COR-L47 (cell line): ENCODE measurements around the gene MAPKAP1.

Experiments
- DNase-seq: peaks from one replicate; lab custom pipeline; 2025; lab: John Stamatoyannopoulos, UW

The MAPKAP1 gene

GRCh38 chr9:125536167-125536772 is 170.7 kb downstream of the MAPKAP1 start:
- DNase-seq: no peak

- DNase-seq: no peak
These were observed 171.9 kb downstream of the MAPKAP1 start for GRCh38 chr9:125534971-125535701.

- no peak for DNase-seq
These were observed 174.0 kb downstream of the MAPKAP1 start for GRCh38 chr9:125532812-125533594.

GRCh38 chr9:125532412-125532811 is 174.6 kb downstream of the MAPKAP1 start:
- DNase-seq: no peak

GRCh38 chr9:125529589-125530515 is 177.2 kb downstream of the MAPKAP1 start:
- no peak for DNase-seq

GRCh38 chr9:125529107-125529506 is 177.9 kb downstream of the MAPKAP1 start:
- DNase-seq: no peak

- no peak for DNase-seq
These were observed 179.5 kb downstream of the MAPKAP1 start for GRCh38 chr9:125527471-125528002.

- no peak for DNase-seq
These were observed 180.9 kb downstream of the MAPKAP1 start for GRCh38 chr9:125525921-125526631.

GRCh38 chr9:125524583-125525355 is 182.2 kb downstream of the MAPKAP1 start:
- DNase-seq: no peak

GRCh38 chr9:125523681-125524080 is 183.3 kb downstream of the MAPKAP1 start:
- DNase-seq: no peak

GRCh38 chr9:125522328-125522725 is 184.7 kb downstream of the MAPKAP1 start:
- DNase-seq: no peak

GRCh38 chr9:125521462-125522327 is 185.3 kb downstream of the MAPKAP1 start:
- DNase-seq: no peak

- DNase-seq: no peak
These were observed 187.3 kb downstream of the MAPKAP1 start for GRCh38 chr9:125519734-125520133.

GRCh38 chr9:125517577-125517976 is 189.4 kb downstream of the MAPKAP1 start:
- no peak for DNase-seq

- DNase-seq: no peak
These were observed 190.7 kb downstream of the MAPKAP1 start for GRCh38 chr9:125515983-125516940.

GRCh38 chr9:125515281-125515680 is 191.7 kb downstream of the MAPKAP1 start:
- DNase-seq: no peak

- DNase-seq: no peak
These were observed 192.5 kb downstream of the MAPKAP1 start for GRCh38 chr9:125514468-125514867.
